Measurements from ENCODE around the gene DLG1.

Gene DLG1

DNA sequence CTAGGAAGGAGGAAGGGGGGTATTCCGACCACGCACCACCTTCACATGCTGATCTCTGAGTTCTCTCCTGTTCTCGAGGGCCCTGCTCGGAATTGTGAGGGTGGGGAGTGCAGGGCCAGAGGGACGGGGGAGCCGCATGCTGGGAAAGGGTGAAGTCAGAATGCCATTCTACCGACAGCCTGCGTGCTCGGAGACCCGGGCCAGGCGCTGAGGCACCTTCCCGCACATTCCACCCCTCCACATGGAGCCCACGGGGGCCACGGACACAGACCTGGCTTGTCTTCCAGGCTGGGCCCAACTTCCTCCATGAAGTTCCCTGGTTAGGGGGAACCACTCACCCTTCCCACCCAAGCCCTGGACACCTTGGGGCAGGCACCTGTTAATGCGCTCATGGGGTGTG, 301.1 kb downstream of the DLG1 start:
- TF ChIP-seq TCF12 (IDR thresholded peaks at IDR 0.05; ENCODE audit: low read depth) (no peak), FOXM1 (IDR thresholded peaks at IDR 0.05; ENCODE audit: borderline replicate concordance, low read depth) (no peak), ZBTB7A (IDR thresholded peaks at IDR 0.05; ENCODE audit: low read depth) (no peak), EGR1 (IDR thresholded peaks at IDR 0.05) (no peak), EP300 (IDR thresholded peaks at IDR 0.05; ENCODE audit: borderline replicate concordance) (no peak), TEAD4 (IDR thresholded peaks at IDR 0.05) (no peak), CREB1 (IDR thresholded peaks at IDR 0.05; ENCODE audit: low read depth) (no peak), NFIC (IDR thresholded peaks at IDR 0.05) (no peak), RAD21 (IDR thresholded peaks at IDR 0.05; ENCODE audit: low read depth) (no peak), YY1 (IDR thresholded peaks at IDR 0.05; ENCODE audit: low read depth) (no peak), CEBPB (IDR thresholded peaks at IDR 0.05) (no peak), TAF1 (IDR thresholded peaks at IDR 0.05; ENCODE audit: low read depth) (no peak)
- TF ChIP-seq, protein P1, sequence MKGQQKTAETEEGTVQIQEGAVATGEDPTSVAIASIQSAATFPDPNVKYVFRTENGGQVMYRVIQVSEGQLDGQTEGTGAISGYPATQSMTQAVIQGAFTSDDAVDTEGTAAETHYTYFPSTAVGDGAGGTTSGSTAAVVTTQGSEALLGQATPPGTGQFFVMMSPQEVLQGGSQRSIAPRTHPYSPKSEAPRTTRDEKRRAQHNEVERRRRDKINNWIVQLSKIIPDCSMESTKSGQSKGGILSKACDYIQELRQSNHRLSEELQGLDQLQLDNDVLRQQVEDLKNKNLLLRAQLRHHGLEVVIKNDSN (IDR thresholded peaks at IDR 0.05): no peak
- TF ChIP-seq, protein P2, sequence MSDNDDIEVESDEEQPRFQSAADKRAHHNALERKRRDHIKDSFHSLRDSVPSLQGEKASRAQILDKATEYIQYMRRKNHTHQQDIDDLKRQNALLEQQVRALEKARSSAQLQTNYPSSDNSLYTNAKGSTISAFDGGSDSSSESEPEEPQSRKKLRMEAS (IDR thresholded peaks at IDR 0.05): no peak
- TF ChIP-seq, protein P3, sequence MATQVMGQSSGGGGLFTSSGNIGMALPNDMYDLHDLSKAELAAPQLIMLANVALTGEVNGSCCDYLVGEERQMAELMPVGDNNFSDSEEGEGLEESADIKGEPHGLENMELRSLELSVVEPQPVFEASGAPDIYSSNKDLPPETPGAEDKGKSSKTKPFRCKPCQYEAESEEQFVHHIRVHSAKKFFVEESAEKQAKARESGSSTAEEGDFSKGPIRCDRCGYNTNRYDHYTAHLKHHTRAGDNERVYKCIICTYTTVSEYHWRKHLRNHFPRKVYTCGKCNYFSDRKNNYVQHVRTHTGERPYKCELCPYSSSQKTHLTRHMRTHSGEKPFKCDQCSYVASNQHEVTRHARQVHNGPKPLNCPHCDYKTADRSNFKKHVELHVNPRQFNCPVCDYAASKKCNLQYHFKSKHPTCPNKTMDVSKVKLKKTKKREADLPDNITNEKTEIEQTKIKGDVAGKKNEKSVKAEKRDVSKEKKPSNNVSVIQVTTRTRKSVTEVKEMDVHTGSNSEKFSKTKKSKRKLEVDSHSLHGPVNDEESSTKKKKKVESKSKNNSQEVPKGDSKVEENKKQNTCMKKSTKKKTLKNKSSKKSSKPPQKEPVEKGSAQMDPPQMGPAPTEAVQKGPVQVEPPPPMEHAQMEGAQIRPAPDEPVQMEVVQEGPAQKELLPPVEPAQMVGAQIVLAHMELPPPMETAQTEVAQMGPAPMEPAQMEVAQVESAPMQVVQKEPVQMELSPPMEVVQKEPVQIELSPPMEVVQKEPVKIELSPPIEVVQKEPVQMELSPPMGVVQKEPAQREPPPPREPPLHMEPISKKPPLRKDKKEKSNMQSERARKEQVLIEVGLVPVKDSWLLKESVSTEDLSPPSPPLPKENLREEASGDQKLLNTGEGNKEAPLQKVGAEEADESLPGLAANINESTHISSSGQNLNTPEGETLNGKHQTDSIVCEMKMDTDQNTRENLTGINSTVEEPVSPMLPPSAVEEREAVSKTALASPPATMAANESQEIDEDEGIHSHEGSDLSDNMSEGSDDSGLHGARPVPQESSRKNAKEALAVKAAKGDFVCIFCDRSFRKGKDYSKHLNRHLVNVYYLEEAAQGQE (IDR thresholded peaks at IDR 0.05; ENCODE audit: low read depth): no peak

DNA sequence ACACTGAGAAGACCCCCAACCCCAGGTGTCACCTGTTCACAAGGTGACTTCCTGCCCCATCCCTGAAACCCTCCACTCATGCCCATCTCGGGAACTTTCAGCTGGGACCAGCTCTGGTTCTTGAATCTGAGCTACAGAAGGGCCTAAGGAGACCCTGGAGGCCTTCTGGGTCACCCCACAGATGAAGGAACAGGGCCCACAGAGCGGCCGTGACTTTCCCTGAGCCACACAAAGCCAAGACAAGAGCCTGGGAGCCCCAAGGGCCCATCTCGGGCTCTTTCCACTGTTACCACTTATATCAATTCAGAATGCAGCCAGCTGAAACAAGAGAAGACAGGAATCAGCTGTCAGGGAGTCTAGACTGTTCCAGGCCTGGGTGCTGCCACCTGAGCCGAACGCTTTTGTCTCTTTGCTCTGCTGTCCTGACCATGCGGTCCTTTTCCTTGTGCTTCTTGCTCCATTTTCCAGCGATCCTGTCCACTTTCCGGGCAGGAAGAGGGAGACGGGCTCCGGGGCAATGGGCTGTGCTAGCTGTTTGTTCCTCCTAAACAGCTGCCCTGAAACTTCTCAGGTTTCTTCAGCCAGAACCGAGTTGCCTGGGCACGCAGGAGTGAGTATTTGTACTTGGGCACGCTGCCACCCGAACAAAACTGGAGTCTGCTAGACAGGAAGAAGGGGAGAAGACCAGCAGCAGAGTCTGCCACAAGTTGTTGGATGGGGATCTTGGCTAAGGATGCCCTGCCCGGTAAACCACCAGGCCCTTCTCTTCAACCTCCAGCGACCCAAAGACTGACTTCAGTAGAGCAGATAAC, 301.8 kb downstream of the DLG1 start:
- TF ChIP-seq, protein P2 (IDR thresholded peaks at IDR 0.05): no peak
- TF ChIP-seq, protein P3 (IDR thresholded peaks at IDR 0.05; ENCODE audit: low read depth): no peak
- TF ChIP-seq, protein P1 (IDR thresholded peaks at IDR 0.05): no peak
- TF ChIP-seq CREB1 (IDR thresholded peaks at IDR 0.05; ENCODE audit: low read depth): no peak
- no peak for TF ChIP-seq TEAD4 (IDR thresholded peaks at IDR 0.05)
- TF ChIP-seq NFIC (IDR thresholded peaks at IDR 0.05): no peak
- TF ChIP-seq FOXM1 (IDR thresholded peaks at IDR 0.05; ENCODE audit: borderline replicate concordance, low read depth): no peak
- TF ChIP-seq EP300 (IDR thresholded peaks at IDR 0.05; ENCODE audit: borderline replicate concordance): no peak
- no peak for TF ChIP-seq CEBPB (IDR thresholded peaks at IDR 0.05)
- no peak for TF ChIP-seq TAF1 (IDR thresholded peaks at IDR 0.05; ENCODE audit: low read depth)
- no peak for TF ChIP-seq ZBTB7A (IDR thresholded peaks at IDR 0.05; ENCODE audit: low read depth)
- TF ChIP-seq TCF12 (IDR thresholded peaks at IDR 0.05; ENCODE audit: low read depth): no peak

DNA sequence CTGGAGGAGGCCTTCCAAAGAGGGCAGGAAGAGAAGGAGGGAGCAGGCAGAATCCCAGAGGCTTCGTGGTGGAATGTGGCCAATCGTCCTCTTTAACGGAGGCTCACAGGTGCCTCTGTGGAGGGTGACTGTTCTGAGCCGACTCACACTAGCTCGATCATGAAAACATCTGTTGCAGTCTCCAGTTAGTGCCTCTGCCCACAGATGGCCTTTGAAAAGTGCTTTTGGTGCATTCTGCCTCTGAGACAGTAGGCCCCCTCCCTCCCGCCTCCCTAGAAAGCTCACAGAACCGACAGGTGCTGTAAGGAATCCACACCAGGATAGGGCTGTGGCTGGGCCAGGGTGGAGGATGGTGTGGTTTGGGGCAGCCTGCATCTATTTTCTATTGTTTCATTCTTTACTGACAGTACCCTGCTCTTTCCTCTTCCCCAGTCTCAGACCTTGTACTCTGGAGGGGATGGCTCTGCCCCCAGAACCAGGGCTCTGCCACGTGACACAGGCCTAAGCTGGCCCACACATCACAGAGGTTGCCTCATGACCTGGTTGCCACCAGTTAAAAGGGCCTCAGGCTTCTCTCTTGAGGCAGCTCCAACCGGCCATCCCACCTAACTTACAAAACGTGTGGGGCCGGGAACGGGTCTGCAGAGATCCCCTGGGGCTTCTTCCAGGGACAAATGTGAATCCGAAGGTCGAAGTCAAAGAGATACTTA, 302.6 kb downstream of the DLG1 start:
- TF ChIP-seq TCF12 (IDR thresholded peaks at IDR 0.05; ENCODE audit: low read depth): no peak
- TF ChIP-seq EGR1 (IDR thresholded peaks at IDR 0.05): no peak
- TF ChIP-seq TAF1 (IDR thresholded peaks at IDR 0.05; ENCODE audit: low read depth): no peak
- TF ChIP-seq, protein P2 (IDR thresholded peaks at IDR 0.05): no peak
- TF ChIP-seq EP300 (IDR thresholded peaks at IDR 0.05; ENCODE audit: borderline replicate concordance): no peak
- no peak for TF ChIP-seq NFIC (IDR thresholded peaks at IDR 0.05)
- no peak for TF ChIP-seq CEBPB (IDR thresholded peaks at IDR 0.05)
- TF ChIP-seq CREB1 (IDR thresholded peaks at IDR 0.05; ENCODE audit: low read depth): no peak
- TF ChIP-seq, protein P3 (IDR thresholded peaks at IDR 0.05; ENCODE audit: low read depth): no peak
- TF ChIP-seq ZBTB7A (IDR thresholded peaks at IDR 0.05; ENCODE audit: low read depth): no peak
- TF ChIP-seq, protein P1 (IDR thresholded peaks at IDR 0.05): no peak
- no peak for TF ChIP-seq FOXM1 (IDR thresholded peaks at IDR 0.05; ENCODE audit: borderline replicate concordance, low read depth)
- no peak for TF ChIP-seq RAD21 (IDR thresholded peaks at IDR 0.05; ENCODE audit: low read depth)
- no peak for TF ChIP-seq TEAD4 (IDR thresholded peaks at IDR 0.05)
- no peak for TF ChIP-seq YY1 (IDR thresholded peaks at IDR 0.05; ENCODE audit: low read depth)
